GM21717 (cell line): ENCODE data around the gene MAP2.

Source experiments
- ATAC-seq: cut with Tn5 transposase; IDR thresholded peaks from one replicate; pipeline ENCODE4 v1.9.1; 2021; ENCODE audit warnings: mild to moderate bottlenecking, moderate library complexity; ENCODE audit not compliant: unreplicated experiment

The MAP2 gene

DNA sequence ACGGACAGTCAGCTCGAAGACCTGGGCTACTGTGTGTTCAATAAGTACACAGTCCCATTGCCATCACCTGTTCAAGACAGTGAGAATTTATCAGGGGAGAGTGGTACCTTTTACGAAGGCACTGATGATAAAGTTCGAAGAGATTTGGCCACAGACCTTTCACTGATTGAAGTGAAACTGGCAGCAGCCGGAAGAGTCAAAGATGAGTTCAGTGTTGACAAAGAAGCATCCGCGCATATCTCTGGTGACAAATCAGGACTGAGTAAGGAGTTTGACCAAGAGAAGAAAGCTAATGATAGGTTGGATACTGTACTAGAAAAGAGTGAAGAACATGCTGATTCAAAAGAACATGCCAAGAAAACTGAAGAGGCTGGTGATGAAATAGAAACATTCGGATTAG, 270.9 kb downstream of the MAP2 start:
- no peak for ATAC-seq

DNA sequence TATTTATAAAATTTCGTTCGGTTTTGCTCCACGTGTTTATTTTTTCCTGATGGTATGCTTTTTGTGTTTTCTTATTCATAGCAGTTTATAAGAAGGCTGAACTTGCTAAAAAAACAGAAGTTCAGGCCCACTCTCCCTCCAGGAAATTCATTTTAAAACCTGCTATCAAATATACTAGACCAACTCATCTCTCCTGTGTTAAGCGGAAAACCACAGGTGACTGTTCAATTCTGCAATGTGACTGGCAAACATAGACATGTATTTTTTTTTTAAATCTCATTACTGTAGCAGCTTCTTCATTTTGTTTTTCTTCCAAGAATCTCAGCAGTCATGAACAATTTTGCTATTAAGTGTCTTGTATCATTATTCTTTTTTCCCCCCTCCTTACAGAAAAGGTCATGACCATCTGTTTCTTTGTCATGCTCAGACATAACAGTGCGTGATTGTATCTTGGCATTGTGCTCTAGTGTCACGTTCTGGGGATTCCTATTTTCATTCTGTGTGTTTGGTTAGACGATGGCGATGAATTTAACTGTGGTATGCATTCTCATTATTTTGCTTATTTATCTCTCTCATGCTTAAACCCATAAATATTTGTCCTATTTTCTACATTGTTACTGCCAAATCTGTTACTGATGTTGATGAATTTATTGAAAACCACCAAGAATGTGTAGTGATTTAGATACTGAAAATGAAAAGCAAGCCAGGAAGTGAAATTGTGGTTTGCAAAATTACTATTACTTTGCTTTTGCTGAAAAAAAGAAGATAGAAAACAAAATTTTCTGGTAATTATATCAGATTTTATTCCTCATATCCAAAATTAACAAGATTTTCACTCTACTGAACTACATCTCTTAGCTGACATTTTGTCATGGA, 273.2 kb downstream of the MAP2 start:
- ATAC-seq = peak; percentile 77

DNA sequence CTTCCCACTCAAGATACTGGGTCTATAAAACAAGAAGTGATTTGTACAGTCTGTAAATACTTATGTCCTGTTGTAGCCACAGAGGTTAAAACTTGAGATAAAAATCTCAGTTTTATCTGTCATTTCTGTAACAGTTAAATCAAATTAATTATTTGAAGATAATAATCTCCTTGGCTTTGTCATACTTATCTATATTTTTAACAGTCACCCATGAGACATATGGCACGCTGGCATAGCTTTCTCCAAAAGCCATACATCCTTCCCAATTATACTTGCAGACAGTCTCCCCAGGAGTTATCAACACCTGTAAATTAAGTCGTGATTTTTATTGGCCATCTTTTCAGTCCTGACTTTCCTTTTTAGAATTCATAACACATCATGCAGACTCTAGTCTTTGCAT, 278.9 kb downstream of the MAP2 start:
- no peak for ATAC-seq

DNA sequence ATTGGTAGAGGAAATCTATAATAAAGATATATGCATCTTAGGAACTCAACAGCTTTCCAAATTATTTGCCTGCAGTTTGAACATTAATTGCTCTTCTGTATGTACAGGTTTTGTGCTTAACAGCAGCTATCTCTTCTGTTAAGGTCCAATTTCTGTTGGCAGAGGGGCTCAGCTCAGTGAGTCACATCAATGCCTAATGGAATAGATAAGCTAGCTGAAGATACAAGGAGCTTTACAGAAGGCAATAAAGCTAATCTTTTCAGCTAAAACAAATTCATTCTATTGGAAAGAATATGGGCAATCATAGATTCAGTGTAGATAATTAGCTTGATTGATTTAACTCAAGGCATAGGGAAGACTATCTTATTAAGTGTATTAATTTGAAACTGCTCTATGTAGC, 289.4 kb downstream of the MAP2 start:
- no peak for ATAC-seq

DNA sequence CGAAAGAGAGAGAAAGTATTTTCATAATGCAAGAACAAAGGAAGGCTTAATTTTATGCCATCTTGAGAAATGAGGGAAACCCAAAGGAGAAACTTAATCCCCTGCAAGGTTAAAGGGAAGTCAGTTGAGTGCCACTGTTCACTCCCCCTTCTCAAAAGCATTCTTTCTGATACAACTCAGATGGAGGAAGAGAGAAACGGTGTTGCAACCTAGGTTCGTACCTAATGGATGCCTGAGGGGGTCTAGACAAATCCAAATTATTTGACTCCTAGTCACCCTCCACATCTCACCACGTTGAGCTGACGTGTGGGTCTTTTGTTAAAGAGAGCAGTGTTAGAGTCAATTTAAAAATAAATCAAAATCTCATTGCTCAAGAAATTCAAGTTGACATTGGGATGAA, 295.2 kb downstream of the MAP2 start:
- ATAC-seq = no peak

DNA sequence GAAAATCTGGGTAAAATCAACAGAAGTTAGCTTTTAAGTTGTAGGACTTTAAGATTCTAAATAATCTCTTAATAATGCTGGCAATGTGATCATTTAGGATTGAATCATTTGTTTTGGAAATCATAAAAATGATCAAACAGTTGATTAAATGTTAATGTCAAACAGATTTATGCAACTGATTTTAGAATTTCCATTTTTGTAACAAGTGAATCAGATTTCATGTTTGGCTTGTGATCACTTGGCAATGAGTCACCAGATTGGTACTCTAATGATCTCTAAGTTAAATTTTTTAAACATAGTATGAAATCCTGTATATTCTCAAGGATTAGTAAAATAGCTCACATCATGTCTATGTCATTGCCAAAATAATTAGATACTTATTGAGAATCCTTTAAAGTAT, 297.6 kb downstream of the MAP2 start:
- ATAC-seq = no peak

DNA sequence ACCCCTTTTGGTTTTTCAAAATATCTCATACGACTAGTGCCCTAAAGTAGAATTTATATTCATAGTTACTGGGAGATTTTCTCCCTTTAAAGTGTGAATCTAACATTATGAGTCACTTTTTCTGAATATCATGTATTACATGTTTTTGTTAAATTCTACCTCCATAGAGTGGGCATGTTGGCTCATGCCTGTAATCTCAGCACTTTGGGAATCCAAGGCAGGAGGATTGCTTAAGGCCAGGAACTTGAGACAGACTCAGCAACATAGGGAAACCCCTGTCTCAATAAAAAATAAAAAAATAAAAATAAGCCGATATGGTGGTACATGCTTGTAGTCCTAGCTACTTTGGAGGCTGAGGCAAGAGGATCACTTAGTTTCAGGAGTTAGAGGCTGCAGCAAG, 302.5 kb downstream of the MAP2 start:
- ATAC-seq = no peak

DNA sequence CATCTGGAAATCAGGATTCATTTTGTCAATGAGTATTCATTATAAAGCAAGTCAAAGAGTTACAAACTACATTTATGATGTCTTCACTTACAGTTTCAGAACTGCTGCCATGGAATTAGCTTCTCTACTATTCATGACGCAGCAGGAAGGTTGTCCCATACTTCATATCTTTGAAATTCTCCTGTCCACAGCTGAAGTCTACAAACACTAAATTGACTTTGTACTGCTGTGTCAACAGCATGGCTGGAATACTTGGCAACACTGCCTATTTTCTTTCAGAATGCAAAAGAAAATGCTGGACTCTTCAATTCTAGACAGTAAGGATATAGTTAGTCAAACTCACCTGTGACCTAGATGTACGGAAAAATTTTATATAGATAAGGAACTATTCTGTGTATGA, 303.2 kb downstream of the MAP2 start:
- no peak for ATAC-seq

DNA sequence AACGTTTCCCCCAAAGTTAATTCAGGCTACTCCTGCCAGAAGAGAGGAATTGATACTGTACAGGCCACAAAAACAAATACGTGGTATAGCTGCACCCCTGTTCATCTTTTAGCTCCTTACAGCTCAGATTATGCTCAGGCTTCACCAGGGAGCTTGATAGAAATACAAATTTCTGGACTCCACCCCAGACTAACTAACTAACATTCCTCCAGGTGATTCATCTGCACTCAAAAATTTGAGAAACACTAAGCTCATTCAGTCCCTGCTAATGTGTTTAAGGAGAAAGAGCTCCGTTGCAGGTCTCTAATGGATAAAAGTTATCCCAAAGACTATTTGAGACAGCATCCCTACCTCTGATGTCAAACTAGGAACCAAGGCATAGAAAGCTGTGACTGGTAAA, 311.0 kb downstream of the MAP2 start:
- ATAC-seq = no peak

DNA sequence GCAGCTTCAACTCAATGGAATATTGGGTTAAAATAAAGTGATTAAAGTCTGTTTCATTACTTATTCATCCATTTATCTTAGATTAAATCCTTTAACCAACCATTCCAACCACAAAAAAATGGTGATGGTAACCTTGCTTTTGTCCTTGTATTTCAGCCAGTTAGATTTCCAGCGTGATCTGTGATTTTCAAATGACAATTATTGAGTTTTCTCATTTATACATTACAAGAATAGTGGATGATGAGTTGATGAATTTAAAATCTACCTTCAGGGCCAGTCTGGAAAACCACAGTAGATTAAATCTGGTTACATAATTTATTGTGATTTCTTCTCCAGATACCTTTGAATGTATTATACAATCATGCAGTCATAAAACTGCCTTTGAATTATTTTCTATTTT, 318.1 kb downstream of the MAP2 start:
- no peak for ATAC-seq

DNA sequence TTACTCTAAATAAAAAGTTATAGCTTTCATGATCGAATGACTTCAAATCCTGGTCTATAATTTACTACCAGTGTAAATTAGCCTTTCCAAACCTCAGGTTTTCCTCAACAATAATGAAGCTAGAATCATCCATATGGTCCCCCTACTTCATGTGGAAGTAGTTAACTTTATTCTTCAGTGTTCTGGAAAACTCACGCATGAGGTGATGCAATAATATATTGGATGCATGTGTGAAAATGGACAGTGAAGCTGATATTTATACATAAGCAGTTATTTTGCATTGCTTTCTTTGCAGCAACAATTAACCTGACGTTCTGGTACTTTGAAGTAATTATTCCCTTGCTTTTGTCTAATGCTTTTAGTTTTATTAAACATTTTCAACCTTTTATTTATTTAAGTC, 329.2 kb downstream of the MAP2 start:
- no peak for ATAC-seq

DNA sequence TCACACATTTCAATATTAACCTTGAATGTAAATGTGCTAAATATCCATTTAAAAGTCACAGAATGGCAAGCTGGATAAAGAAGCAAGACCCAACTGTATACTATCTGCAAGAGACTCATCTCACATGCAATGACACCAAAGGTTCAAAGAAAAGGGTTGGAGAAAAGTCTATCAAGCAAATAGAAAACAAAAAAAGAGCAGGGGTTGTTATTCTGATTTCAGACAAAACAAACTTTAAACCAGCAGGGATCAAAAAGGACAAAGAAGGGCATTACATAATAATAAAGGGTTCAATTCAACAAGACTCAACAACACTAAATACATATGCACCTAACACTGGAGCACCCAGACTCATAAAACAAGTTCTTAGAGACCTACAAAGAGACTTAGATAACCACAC, 333.3 kb downstream of the MAP2 start:
- ATAC-seq = no peak

DNA sequence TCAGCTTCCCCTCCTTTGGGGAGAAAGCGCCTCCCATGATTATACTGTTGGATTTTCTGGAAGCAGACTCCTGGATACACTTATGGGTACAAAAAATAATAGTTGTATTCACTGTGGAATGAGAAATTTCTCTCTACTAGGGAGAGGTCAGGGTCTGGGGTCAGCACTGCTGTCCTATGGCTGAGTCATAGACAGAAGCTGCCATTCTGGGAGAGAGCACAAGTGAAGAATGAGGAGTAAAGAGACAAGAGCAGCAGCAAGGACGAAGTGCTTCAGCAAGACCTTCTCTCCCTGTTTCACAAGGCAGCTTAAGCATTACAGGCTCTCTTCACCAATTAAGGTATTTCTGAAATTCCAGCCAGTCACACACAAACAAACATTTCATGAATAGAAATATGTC, 337.7 kb downstream of the MAP2 start:
- ATAC-seq = no peak

DNA sequence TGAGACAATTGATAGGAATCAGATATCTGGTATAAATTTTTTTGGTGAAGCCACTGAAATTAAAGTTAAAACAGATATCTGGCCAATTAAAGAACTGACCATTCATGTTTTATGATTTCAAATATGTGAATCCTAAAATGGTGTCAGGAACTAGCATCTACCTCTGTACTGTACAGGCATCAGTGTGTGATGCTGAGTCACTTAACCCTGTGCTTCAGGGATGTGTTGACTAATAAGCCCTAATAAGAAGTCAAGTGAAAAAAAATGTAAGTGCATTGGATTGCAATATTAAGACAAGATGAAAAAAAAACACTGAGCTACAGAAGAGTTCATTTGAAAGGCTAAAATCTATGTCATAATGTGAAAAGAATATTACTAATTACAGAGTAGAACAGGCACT, 338.7 kb downstream of the MAP2 start:
- ATAC-seq = no peak

DNA sequence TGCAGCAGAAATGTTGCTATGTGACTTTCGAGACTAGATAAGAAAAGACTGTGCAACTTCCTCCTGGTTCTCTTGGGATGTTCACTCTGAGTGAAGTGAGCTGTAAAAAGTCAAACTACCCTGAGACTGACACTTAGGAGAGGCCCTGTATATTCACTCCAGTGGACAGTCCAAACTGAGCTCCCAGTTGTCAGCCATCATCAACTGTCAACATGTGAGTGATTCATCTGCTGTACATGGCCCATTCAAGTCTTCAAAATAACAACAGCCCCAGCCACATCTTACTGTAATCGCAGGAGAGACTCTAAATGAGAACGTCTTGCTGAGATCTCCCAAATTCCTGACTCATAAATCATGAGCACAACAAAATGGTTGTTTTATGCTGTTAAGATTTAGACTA, 339.3 kb downstream of the MAP2 start:
- ATAC-seq = no peak

DNA sequence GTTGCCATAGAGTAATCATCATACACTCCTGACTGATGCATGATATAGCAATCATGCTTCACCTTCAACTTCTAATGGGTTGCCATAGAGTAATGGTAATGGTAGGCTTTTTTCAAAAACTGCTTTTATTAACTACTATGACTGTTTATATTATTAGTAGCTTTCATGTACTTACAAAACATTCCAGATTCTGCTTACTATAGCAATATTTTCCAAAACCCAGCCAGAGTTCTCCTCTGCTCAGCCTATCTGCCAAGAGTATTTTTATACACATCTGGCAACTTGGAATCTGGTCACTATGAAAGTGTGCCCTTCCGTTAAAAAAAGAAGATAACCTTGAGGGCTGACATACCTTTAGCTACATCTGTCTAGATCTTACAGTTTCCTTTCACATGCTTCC, 342.8 kb downstream of the MAP2 start:
- ATAC-seq = no peak

DNA sequence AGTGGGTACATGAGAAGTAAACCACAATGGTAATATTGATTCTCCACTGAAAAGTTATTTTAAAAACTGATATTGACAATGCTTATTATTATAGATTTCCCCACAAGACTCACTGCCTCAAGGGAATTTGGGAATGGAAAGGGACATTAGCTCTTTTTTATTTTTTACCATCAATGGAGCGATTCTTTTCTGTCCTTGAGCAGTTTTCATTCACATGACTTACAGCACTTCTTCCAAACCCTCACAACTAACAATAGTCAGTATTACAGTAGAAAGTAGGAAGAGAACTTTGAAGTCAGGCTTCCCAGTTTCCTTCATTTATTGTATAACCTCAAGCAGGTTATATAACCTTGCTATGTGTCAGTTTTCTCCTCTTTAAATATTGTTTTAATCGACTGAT, 343.5 kb downstream of the MAP2 start:
- ATAC-seq = no peak

DNA sequence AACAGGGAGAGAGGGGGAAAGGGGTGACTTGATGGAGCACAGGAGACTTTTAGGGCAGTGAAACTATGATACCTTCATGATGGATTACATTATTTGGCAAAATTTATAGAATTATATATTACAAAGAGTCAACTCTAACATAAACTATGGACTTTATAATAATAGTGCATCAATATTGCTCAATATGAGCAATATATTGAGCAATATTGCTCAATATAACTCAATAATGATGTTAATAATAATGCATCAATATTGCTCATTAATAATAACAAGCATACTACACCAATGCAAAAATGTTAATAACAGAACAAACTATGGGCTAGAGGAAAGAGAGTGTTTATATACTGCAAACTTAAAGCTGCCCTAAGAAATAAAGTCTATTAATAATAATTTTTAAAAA, 344.7 kb downstream of the MAP2 start:
- no peak for ATAC-seq

DNA sequence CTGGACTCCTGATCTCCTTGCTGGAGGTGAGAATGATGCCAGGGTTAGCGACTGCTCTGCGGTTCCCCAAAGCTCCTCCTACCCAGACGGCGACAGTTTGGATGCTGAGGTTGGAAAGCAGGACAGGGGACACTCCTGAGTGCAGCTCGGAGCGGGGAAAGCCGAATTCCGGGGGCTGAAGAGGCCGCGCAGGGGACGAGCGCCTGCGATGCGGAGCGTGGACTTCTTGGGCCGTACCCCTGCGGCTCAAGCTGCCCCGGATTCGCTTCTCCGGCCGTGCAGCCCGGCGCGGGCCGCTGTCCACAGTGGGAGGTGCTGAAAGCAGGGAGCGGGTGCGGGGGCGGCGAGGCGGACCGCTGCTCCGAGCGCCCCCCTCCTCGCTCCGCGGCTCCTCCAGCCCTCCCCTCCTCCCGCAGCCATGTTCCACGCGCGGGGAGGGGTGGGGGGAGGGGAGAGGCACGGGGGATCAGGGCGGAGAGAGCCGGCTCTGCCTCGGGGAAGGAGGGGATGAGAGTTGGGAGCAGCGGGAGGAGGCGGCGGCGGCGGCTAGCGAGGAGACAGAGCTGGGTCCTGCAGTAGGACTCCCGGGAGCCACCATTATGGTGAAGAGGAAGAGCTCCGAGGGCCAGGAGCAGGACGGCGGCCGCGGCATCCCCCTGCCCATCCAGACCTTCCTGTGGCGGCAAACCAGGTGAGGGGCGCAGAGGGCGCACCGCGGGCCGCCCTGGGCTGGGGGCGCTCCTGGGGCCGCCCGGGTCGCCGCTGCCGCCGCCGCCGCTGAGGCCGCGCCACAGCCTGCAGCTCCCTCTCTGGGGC, 347.8 kb downstream of the MAP2 start, which contains the start of gene UNC80:
UNC80 (plus strand) TSS at position 359 of the 816 bp plus-strand sequence; CDS start at position 600, 241 bp downstream.
- ATAC-seq = no peak

DNA sequence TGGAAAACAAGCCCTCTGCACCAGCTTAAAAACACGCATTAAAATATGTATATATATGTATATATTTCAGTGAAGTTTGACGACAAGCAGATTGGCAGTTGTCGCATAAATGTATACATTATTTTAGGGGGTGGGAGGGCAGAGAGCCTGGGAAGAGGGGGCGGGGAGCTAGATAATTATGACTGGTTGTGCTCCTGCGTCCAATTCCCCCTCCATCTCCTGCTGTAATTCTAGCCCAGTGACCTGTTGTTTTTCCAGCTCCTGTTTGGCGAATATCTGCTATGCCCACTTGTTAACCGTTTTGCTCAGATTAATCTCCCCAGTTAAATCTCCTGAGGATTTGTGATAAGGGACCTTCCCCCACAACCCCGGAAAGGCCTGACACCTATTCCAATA, 348.4 kb downstream of the MAP2 start:
- ATAC-seq = no peak

DNA sequence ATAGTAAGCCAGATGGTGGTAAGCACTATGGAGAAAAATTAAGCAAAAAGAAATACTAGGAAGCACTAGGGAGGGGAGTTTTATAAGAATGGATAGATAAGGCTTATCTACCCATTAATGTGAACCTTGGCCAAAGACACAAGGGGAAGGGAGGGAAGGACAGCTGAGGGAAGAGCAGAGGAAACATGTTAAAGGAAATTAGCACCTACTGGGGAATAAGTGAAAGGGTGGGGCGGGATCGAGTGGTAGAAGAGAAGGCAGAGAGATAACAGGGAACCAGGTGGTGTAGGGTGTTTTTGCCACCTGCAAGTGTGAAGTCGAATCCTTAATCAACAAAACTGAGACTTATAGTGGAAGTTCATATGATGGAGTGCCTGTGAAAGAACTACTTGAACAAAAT, 349.5 kb downstream of the MAP2 start:
- ATAC-seq = no peak
